ENCODE data around the gene TBC1D22A.

GRCh38 chr22:47053726-47054141, 291.3 kb downstream of the TBC1D22A start:
- no peak for TF ChIP-seq CTCF (IDR thresholded peaks at IDR 0.05)
- TF ChIP-seq POLR2A (IDR thresholded peaks at IDR 0.05): no peak
- no peak for TF ChIP-seq POLR2AphosphoS5 (IDR thresholded peaks at IDR 0.05)

Data from upper lobe of left lung (tissue), 4 donors.